ENCODE data around the gene BAZ2A. TPM values are rescaled to one million over a fixed set of nuclear protein-coding genes. Genes with fewer than 3 reads are reported as not detected.

BAZ2A gene
- total and polyA plus RNA-seq, 2 experiments from 2014 or later: 13.0 to 23.2 TPM

- Histone ChIP-seq H3K27ac (no peak overlapping the region), H3K9me3 (ENCODE audit: low read depth) (no peaks in the 10 kb centered on the region), H3K4me3 (no peak overlapping the region), H3K4me1 (ENCODE audit: insufficient read depth) (no peaks in the 10 kb centered on the region), H3K9ac (no peak overlapping the region), H3K36me3 (ENCODE audit: low read depth) (peaks cover 43% of the 10 kb centered on the region), H3K9me2 (ENCODE audit: insufficient read depth) (no peaks in the 10 kb centered on the region), H2AFZ (no peak overlapping the region), H3F3A (ENCODE audit: insufficient read depth) (peaks cover 4% of the 10 kb centered on the region; the same call in 1 of the 2 replicates), H3K27me3 (replicated peaks; ENCODE audit: insufficient read depth) (no peaks in the 10 kb centered on the region), H4K20me1 (ENCODE audit: insufficient read depth) (0 out of 2 replicates have a peak, but pooled peaks cover 9% of the 10 kb centered on the region), H3K4me2 (ENCODE audit: unreplicated experiment) (no peak overlapping the region), H3K79me2 (ENCODE audit: insufficient read depth) (peaks cover 100% of the 10 kb centered on the region)
- in situ Hi-C loops (cut with MboI): no loop called here
- no peak for TF ChIP-seq EZH2 (IDR thresholded peaks at IDR 0.05; ENCODE audit: insufficient read depth, poor library complexity, severe bottlenecking)
- no peak for DNase-seq
- WGBS, 2 experiments (ENCODE audit: low coverage in 1 of 2, low lambda C conversion rate in 2 of 2, missing lambda C conversion rate in 2 of 2): 98 to 100% methylated on average over 2 of the region's 2 CpGs
Measured at GRCh38 chr12:56671608-56672007, 41.5 kb upstream of the BAZ2A start.

- 0 out of 2 replicates have a peak, but pooled peaks cover 9% of the 10 kb centered on the region for H4K20me1 ChIP-seq (ENCODE audit: insufficient read depth)
- no peak overlapping the region for H3K27ac ChIP-seq
- no peak overlapping the region for H2AFZ ChIP-seq
- no peak for DNase-seq
- H3K79me2 ChIP-seq (ENCODE audit: insufficient read depth): peaks cover 100% of the 10 kb centered on the region
- H3K9ac ChIP-seq: no peak overlapping the region
- 91 to 93% methylated on average over 4 of the region's 4 CpGs for WGBS, 2 experiments (ENCODE audit: low coverage in 1 of 2, low lambda C conversion rate in 2 of 2, missing lambda C conversion rate in 2 of 2)
- H3K9me2 ChIP-seq (ENCODE audit: insufficient read depth): no peaks in the 10 kb centered on the region
- peaks cover 51% of the 10 kb centered on the region for H3K36me3 ChIP-seq (ENCODE audit: low read depth)
- no peaks in the 10 kb centered on the region for H3K9me3 ChIP-seq (ENCODE audit: low read depth)
- TF ChIP-seq EZH2 (IDR thresholded peaks at IDR 0.05; ENCODE audit: insufficient read depth, poor library complexity, severe bottlenecking): no peak
- TF ChIP-seq EZH2phosphoT487 (IDR thresholded peaks at IDR 0.05; ENCODE audit: insufficient read depth, low read depth): no peak
- in situ Hi-C loops (cut with MboI): no loop called here
- H3K27me3 ChIP-seq (replicated peaks; ENCODE audit: insufficient read depth): no peaks in the 10 kb centered on the region
- no peak overlapping the region for H3K4me2 ChIP-seq (ENCODE audit: unreplicated experiment)
- no peaks in the 10 kb centered on the region for H3K4me1 ChIP-seq (ENCODE audit: insufficient read depth)
- peaks cover 4% of the 10 kb centered on the region; the same call in 1 of the 2 replicates for H3F3A ChIP-seq (ENCODE audit: insufficient read depth)
- no peak overlapping the region for H3K4me3 ChIP-seq
Measured at GRCh38 chr12:56670836-56671235, 40.7 kb upstream of the BAZ2A start.

DNA sequence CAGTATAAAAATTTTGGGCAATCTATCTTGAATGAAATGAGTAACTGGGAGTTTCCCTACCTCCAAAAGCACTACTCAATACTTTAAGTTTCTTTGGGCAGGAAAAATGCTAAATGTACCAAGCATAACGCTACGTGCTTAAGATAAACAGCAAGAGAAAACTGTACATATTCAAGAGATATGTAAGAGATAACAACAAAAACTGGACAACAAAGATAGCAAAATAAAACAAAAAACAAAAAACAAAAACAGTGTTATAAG is 38.0 kb upstream of the BAZ2A start:
- H3K9me2 ChIP-seq (ENCODE audit: insufficient read depth): no peaks in the 10 kb centered on the region
- H3K27me3 ChIP-seq (replicated peaks; ENCODE audit: insufficient read depth): no peaks in the 10 kb centered on the region
- H3K4me3 ChIP-seq: no peak overlapping the region
- TF ChIP-seq EZH2 (IDR thresholded peaks at IDR 0.05; ENCODE audit: insufficient read depth, poor library complexity, severe bottlenecking): no peak
- TF ChIP-seq EZH2phosphoT487 (IDR thresholded peaks at IDR 0.05; ENCODE audit: insufficient read depth, low read depth): no peak
- H3K4me1 ChIP-seq (ENCODE audit: insufficient read depth): no peaks in the 10 kb centered on the region
- 96 to 97% methylated on average over 2 of the region's 2 CpGs for WGBS, 2 experiments (ENCODE audit: low coverage in 1 of 2, low lambda C conversion rate in 2 of 2, missing lambda C conversion rate in 2 of 2)
- H3K4me2 ChIP-seq (ENCODE audit: unreplicated experiment): no peak overlapping the region
- H3K36me3 ChIP-seq (ENCODE audit: low read depth): peaks cover 75% of the 10 kb centered on the region
- peaks cover 10% of the 10 kb centered on the region for H3F3A ChIP-seq (ENCODE audit: insufficient read depth)
- 0 out of 2 replicates have a peak, but pooled peaks cover 4% of the 10 kb centered on the region for H4K20me1 ChIP-seq (ENCODE audit: insufficient read depth)
- no peak overlapping the region for H3K27ac ChIP-seq
- no peak overlapping the region for H3K9ac ChIP-seq
- H3K79me2 ChIP-seq (ENCODE audit: insufficient read depth): peaks cover 98% of the 10 kb centered on the region
- H3K9me3 ChIP-seq (ENCODE audit: low read depth): no peaks in the 10 kb centered on the region
- no peak for DNase-seq
- no peak overlapping the region for H2AFZ ChIP-seq
- in situ Hi-C loops (cut with MboI): no loop called here

DNA sequence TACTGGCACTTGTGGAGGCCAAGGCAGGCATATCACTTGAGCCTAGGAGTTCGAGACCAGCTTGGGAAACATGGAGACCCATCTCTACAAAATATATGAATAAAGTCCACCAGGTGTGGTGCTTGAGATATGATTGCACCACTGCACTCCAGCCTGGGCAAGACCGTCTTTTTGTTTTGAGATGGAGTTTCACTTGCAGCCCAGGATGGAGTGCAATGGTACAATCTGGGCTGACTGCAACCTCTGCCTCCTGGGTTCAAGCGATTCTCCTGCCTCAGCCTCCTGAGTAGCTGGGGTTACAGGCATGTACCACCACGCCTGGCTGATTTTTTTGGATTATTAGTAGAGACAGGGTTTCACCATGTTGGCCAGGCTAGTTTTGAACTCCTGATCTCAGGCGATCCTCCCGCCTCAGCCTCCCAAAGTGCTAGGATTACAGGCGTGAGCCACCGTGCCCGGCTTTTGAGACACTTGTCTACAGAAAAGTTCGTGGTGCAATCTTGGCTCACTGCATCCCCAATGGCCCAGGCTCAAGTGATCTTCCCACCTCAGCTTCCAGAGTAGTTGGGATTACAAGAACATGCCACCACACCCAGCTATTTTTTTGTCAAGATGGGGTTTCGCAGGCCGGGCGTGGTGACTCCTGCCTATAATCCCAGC is 32.0 kb upstream of the BAZ2A start:
- WGBS, 2 experiments (ENCODE audit: low coverage in 1 of 2, low lambda C conversion rate in 2 of 2, missing lambda C conversion rate in 2 of 2): 94 to 97% methylated on average over 12 to 13 of the region's 13 CpGs
- no peaks in the 10 kb centered on the region for H3K9me2 ChIP-seq (ENCODE audit: insufficient read depth)
- H3K36me3 ChIP-seq (ENCODE audit: low read depth): peaks cover 48% of the 10 kb centered on the region
- H3K79me2 ChIP-seq (ENCODE audit: insufficient read depth): peaks cover 48% of the 10 kb centered on the region
- H2AFZ ChIP-seq: no peak overlapping the region
- no peak overlapping the region for H3K4me3 ChIP-seq
- H3K27ac ChIP-seq: no peak overlapping the region
- no peaks in the 10 kb centered on the region for H4K20me1 ChIP-seq (ENCODE audit: insufficient read depth)
- H3K27me3 ChIP-seq (replicated peaks; ENCODE audit: insufficient read depth): no peaks in the 10 kb centered on the region
- H3K9ac ChIP-seq: no peak overlapping the region
- TF ChIP-seq EZH2phosphoT487 (IDR thresholded peaks at IDR 0.05; ENCODE audit: insufficient read depth, low read depth) (no peak), EZH2 (IDR thresholded peaks at IDR 0.05; ENCODE audit: insufficient read depth, poor library complexity, severe bottlenecking) (no peak)
- H3F3A ChIP-seq (ENCODE audit: insufficient read depth): peaks cover 30% of the 10 kb centered on the region
- DNase-seq: no peak
- no peaks in the 10 kb centered on the region for H3K4me1 ChIP-seq (ENCODE audit: insufficient read depth)
- no peak overlapping the region for H3K4me2 ChIP-seq (ENCODE audit: unreplicated experiment)
- in situ Hi-C loops (cut with MboI): no loop called here
- H3K9me3 ChIP-seq (ENCODE audit: low read depth): no peaks in the 10 kb centered on the region

DNA sequence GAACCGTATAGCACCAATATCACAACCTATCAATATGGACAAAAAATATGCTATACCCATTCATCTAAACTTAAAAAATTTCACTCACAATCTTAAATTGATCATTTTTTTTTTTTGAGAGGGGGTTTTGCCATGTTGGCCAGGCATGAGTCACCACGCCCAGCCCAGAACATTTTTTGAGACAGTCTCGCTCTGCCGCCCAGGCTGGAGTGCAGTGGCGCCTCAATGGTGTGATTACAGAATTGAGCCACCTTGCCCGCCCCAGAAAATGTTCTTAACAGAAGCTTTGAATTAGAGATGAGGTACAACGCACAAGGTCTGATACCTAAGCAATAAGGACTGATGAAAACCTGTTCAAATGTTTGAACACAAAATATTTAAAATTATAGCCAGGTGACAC is 31.4 kb upstream of the BAZ2A start:
- DNase-seq: no peak
- Histone ChIP-seq H3K27ac (no peak overlapping the region), H3F3A (ENCODE audit: insufficient read depth) (peaks cover 30% of the 10 kb centered on the region), H3K9me3 (ENCODE audit: low read depth) (no peaks in the 10 kb centered on the region), H3K9ac (no peak overlapping the region), H3K79me2 (ENCODE audit: insufficient read depth) (peaks cover 43% of the 10 kb centered on the region), H4K20me1 (ENCODE audit: insufficient read depth) (no peaks in the 10 kb centered on the region), H3K4me1 (ENCODE audit: insufficient read depth) (no peaks in the 10 kb centered on the region), H3K4me2 (ENCODE audit: unreplicated experiment) (no peak overlapping the region), H2AFZ (no peak overlapping the region), H3K36me3 (ENCODE audit: low read depth) (peaks cover 43% of the 10 kb centered on the region), H3K4me3 (no peak overlapping the region), H3K9me2 (ENCODE audit: insufficient read depth) (no peaks in the 10 kb centered on the region), H3K27me3 (replicated peaks; ENCODE audit: insufficient read depth) (no peaks in the 10 kb centered on the region)
- 85 to 89% methylated on average over 7 of the region's 7 CpGs for WGBS, 2 experiments (ENCODE audit: low coverage in 1 of 2, low lambda C conversion rate in 2 of 2, missing lambda C conversion rate in 2 of 2)
- TF ChIP-seq EZH2 (IDR thresholded peaks at IDR 0.05; ENCODE audit: insufficient read depth, poor library complexity, severe bottlenecking) (no peak), EZH2phosphoT487 (IDR thresholded peaks at IDR 0.05; ENCODE audit: insufficient read depth, low read depth) (no peak)
- in situ Hi-C loops (cut with MboI): no loop called here

All from GM23248 (cell line).